Thyroid gland (tissue), 4 donors: ENCODE results near the gene ADGRG7.

Experiments used
- POLR2A ChIP-seq, 2 donors: fragments of 450-650 bp; IDR thresholded peaks; one replicate each; pipeline ENCODE4 v1.6.1; 2017; ENCODE audit warnings: antibody characterized with exemption in 2 of 2, mild to moderate bottlenecking in 2 of 2, moderate library complexity in 1 of 2
- TF ChIP-seq, protein P1 (sequence below), 6 experiments: fragments of 200-600 bp in 3 of 6; fragments of 450-650 bp in 3 of 6; sonication (generic) in 3 of 6; IDR thresholded peaks; one replicate each; pipeline ENCODE4 v1.5.1; 2016 to 2019; ENCODE audit warnings: antibody characterized with exemption in 6 of 6, mild to moderate bottlenecking in 2 of 6, inconsistent platforms in 1 of 6, moderate library complexity in 1 of 6

DNA sequence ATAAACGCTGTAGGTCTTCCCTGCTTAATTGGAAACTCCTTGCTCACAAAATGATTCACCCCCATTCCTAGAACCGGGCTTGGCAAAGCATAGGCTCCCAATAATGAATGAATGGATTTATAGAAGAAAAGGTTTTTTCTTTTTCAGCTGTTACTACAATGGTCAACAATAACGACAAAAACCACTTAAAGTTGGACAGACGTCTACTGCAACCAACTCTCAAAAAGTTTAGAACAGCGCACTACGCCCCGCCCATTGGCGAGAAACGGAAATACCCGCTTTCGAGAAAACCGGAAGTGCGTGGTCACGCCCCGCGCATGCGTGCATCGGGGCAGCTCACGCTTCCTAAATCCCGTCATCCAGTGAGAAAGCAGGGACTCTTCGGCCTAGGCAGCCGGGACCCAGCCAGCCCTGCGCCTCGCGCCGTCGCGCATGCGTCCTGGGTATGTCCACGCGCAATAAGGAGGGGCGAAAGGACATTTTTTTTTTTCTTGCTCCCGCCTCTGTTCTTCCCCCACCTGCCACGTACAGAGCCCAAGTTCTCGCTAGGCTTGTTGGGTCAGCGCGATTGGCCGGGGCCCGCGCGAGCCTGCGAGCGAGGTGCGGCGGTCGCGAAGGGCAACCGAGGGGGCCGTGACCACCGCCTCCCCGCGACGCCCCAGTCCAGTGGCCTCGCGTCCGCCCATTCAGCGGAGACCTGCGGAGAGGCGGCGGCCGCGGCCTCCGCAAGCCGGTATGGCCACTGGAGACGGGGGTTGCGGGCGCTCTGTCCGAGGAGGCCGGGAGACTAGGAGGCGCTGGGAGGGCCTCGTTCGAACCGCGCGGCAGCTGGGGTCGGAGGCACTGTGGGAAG is 99.8 kb downstream of the ADGRG7 start, which contains the start of gene TFG:
- TF ChIP-seq, protein P1, sequence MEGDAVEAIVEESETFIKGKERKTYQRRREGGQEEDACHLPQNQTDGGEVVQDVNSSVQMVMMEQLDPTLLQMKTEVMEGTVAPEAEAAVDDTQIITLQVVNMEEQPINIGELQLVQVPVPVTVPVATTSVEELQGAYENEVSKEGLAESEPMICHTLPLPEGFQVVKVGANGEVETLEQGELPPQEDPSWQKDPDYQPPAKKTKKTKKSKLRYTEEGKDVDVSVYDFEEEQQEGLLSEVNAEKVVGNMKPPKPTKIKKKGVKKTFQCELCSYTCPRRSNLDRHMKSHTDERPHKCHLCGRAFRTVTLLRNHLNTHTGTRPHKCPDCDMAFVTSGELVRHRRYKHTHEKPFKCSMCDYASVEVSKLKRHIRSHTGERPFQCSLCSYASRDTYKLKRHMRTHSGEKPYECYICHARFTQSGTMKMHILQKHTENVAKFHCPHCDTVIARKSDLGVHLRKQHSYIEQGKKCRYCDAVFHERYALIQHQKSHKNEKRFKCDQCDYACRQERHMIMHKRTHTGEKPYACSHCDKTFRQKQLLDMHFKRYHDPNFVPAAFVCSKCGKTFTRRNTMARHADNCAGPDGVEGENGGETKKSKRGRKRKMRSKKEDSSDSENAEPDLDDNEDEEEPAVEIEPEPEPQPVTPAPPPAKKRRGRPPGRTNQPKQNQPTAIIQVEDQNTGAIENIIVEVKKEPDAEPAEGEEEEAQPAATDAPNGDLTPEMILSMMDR (IDR thresholded peaks at IDR 0.05): no peak
- peak in 1 of 2 donors; percentile 84 for TF ChIP-seq POLR2A (IDR thresholded peaks at IDR 0.05)
